GM12892 (cell line): ENCODE measurements around the gene TRUB1.

ENCODE experiments used
- POLR2A ChIP-seq: IDR thresholded peaks from 2 replicates; pipeline ENCODE4 v1.6.1; 2011; ENCODE audit warnings: low read depth, low read length, control low read depth
- POLR2AphosphoS5 ChIP-seq: IDR thresholded peaks from 2 replicates; pipeline ENCODE4 v1.6.1; 2011; ENCODE audit warnings: low read depth, low read length, control low read depth

DNA sequence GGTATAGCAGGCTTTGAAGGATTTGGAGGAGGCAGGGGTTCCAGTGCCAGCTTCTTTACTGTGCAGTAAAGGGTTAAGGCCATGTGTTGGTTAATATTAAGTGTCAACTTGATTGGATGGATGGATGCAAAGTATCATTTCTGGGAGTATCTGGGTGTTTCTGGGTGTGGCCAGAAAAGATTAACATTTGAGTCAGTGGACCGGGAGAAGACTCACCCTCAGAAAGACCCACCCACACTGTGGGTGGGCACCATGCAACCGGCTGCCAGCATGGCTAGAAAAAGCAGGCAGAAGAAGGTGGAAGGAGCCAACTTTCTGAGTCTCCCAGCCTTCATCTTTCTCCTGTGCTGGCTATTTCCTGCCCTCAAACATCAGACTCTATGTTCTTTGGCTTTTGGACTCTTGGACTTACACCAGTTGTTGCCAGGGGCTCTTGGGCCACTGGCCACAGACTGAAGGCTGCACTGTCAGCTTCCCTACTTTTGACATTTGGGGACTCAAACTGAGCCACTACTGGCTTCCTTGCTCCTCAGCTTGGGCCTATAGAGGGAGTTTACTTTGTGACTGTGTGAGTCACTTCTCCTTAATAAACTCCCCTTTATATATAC lies 6.8 kb upstream of the TRUB1 start:
- TF ChIP-seq POLR2AphosphoS5 (no peak), POLR2A (no peak)
